Measurements from ENCODE around the gene GATA6.

- TF ChIP-seq FOXP1 (IDR thresholded peaks at IDR 0.05) (no peak), FOXP1 (CRISPR knock-in tag; IDR thresholded peaks at IDR 0.05) (no peak), SP2 (CRISPR knock-in tag; IDR thresholded peaks at IDR 0.05) (no peak), SALL1 (CRISPR knock-in tag; IDR thresholded peaks at IDR 0.05) (no peak), ZNF33B (CRISPR knock-in tag; IDR thresholded peaks at IDR 0.05) (no peak), CREM (IDR thresholded peaks at IDR 0.05) (no peak), CREM (CRISPR knock-in tag; IDR thresholded peaks at IDR 0.05) (no peak), POLR2A (IDR thresholded peaks at IDR 0.05; ENCODE audit: insufficient read depth in 1 of 2, low read depth in 2 of 2, low read length in 2 of 2) (no peak), SALL2 (CRISPR knock-in tag; IDR thresholded peaks at IDR 0.05) (no peak), GTF2F1 (IDR thresholded peaks at IDR 0.05; ENCODE audit: low read length) (no peak), TCF12 (IDR thresholded peaks at IDR 0.05) (no peak), TCF12 (CRISPR knock-in tag; IDR thresholded peaks at IDR 0.05) (no peak), FOXA1 (IDR thresholded peaks at IDR 0.05) (no peak), FOXA1 (CRISPR knock-in tag; IDR thresholded peaks at IDR 0.05) (no peak), ESRRA (CRISPR knock-in tag; IDR thresholded peaks at IDR 0.05; ENCODE audit: low read depth) (no peak)
- TF ChIP-seq, protein P1, sequence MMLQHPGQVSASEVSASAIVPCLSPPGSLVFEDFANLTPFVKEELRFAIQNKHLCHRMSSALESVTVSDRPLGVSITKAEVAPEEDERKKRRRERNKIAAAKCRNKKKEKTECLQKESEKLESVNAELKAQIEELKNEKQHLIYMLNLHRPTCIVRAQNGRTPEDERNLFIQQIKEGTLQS (CRISPR knock-in tag; IDR thresholded peaks at IDR 0.05), result no peak
- TF ChIP-seq, protein P2, sequence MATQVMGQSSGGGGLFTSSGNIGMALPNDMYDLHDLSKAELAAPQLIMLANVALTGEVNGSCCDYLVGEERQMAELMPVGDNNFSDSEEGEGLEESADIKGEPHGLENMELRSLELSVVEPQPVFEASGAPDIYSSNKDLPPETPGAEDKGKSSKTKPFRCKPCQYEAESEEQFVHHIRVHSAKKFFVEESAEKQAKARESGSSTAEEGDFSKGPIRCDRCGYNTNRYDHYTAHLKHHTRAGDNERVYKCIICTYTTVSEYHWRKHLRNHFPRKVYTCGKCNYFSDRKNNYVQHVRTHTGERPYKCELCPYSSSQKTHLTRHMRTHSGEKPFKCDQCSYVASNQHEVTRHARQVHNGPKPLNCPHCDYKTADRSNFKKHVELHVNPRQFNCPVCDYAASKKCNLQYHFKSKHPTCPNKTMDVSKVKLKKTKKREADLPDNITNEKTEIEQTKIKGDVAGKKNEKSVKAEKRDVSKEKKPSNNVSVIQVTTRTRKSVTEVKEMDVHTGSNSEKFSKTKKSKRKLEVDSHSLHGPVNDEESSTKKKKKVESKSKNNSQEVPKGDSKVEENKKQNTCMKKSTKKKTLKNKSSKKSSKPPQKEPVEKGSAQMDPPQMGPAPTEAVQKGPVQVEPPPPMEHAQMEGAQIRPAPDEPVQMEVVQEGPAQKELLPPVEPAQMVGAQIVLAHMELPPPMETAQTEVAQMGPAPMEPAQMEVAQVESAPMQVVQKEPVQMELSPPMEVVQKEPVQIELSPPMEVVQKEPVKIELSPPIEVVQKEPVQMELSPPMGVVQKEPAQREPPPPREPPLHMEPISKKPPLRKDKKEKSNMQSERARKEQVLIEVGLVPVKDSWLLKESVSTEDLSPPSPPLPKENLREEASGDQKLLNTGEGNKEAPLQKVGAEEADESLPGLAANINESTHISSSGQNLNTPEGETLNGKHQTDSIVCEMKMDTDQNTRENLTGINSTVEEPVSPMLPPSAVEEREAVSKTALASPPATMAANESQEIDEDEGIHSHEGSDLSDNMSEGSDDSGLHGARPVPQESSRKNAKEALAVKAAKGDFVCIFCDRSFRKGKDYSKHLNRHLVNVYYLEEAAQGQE (IDR thresholded peaks at IDR 0.05; ENCODE audit: borderline replicate concordance in 1 of 2, low read depth in 1 of 2, low read length in 2 of 2), result no peak
These were observed 40.9 kb downstream of the GATA6 start for GRCh38 chr18:22210311-22210754.
